Lower leg skin (tissue), 3 donors: Measurements from ENCODE around the gene NEURL3.

Experiments
- POLR2A ChIP-seq, 2 donors: fragments of 450-650 bp; IDR thresholded peaks; one replicate each; pipeline ENCODE4 v1.6.1; 2016 to 2017; ENCODE audit warnings: antibody characterized with exemption in 2 of 2, mild to moderate bottlenecking in 1 of 2, moderate library complexity in 1 of 2
- TF ChIP-seq, protein P1 (sequence below), 3 donors: fragments of 450-650 bp; IDR thresholded peaks; one replicate each; pipeline ENCODE4 v1.5.1; 2016; ENCODE audit warnings: antibody characterized with exemption in 3 of 3, mild to moderate bottlenecking in 3 of 3, moderate library complexity in 2 of 3

DNA sequence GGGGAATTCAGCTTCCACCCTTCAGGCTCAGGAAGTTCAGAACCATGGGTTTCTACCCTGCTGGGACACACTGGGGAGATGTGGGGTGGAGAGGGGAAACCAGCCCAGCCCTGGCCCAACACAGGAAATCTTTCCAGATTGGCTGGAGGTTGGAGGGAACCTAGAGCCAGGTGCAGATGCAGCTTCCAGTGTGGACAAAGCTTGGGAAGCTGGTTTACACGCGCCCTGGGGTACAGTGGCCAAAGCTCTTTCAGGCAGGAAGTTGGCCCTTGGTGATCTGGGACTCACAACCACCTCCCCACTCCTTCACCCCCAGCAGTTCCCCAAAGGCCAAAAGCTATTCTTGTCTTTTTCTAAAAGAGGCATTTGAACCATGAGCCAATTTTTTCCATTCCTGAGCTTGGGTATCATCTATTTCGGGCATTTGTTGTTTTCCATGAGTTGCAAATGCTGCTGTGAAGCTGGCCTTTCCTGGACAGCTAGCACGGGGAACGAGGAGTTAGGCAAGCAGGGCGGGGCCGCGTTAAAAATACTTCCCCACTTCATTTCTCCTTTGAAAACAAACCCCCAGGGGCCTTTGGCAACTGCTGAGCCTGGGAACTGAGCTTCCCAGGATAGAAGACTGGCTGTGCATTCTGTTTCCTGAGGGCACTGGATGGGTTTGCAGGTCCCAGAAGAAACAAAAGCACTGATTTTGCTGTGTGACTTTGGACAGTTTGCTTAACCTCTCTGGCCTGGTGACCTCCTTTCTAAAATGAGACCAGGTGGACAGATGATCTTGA lies 28.3 kb upstream of the NEURL3 start:
- TF ChIP-seq, protein P1, sequence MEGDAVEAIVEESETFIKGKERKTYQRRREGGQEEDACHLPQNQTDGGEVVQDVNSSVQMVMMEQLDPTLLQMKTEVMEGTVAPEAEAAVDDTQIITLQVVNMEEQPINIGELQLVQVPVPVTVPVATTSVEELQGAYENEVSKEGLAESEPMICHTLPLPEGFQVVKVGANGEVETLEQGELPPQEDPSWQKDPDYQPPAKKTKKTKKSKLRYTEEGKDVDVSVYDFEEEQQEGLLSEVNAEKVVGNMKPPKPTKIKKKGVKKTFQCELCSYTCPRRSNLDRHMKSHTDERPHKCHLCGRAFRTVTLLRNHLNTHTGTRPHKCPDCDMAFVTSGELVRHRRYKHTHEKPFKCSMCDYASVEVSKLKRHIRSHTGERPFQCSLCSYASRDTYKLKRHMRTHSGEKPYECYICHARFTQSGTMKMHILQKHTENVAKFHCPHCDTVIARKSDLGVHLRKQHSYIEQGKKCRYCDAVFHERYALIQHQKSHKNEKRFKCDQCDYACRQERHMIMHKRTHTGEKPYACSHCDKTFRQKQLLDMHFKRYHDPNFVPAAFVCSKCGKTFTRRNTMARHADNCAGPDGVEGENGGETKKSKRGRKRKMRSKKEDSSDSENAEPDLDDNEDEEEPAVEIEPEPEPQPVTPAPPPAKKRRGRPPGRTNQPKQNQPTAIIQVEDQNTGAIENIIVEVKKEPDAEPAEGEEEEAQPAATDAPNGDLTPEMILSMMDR (IDR thresholded peaks at IDR 0.05) = no peak
- TF ChIP-seq POLR2A (IDR thresholded peaks at IDR 0.05) = no peak
